CD4-positive, alpha-beta memory T cell (primary cell): ENCODE results near the gene CHST11. TPM values are rescaled to one million over a fixed set of nuclear protein-coding genes. Genes with fewer than 3 reads are reported as not detected.

Experiments used
- CTCF ChIA-PET: fragments of 350-600 bp; sonication (Branson Sonifier 250); formaldehyde crosslinking; loops from one replicate; lab custom pipeline; 2021; ENCODE audit warnings: inconsistent platforms; ENCODE audit not compliant: partially characterized antibody; lab: Charles Lee
- POLR2A ChIA-PET: fragments of 350-600 bp; sonication (Branson Sonifier 250); formaldehyde crosslinking; loops from one replicate; lab custom pipeline; 2021; ENCODE audit not compliant: partially characterized antibody; lab: Charles Lee
- DNase-seq, 5 donors: peaks; one replicate each; pipeline versions ENCODE4 v3.0.0 to v3.0.0-alpha.2; 2020 to 2022; ENCODE audit warnings: mixed read lengths in 1 of 5
- H3K27ac ChIP-seq: one replicate; pipeline ENCODE4 v1.7.0; 2013; ENCODE audit warnings: low read depth, low read length
- H3K27me3 ChIP-seq: 2 replicates; pipeline ENCODE4 v1.7.0; 2013; ENCODE audit warnings: mild to moderate bottlenecking, low read length, moderate library complexity; ENCODE audit not compliant: insufficient read depth
- H3K36me3 ChIP-seq: 2 replicates; pipeline ENCODE4 v1.7.0; 2013; ENCODE audit warnings: mild to moderate bottlenecking, low read length, moderate library complexity; ENCODE audit not compliant: insufficient read depth
- H3K4me1 ChIP-seq: 2 replicates; pipeline ENCODE4 v1.7.0; 2013; ENCODE audit warnings: mild to moderate bottlenecking, low read length, moderate library complexity; ENCODE audit not compliant: insufficient read depth
- H3K4me3 ChIP-seq, 2 donors: one replicate each; pipeline ENCODE4 v1.7.0; 2013; ENCODE audit warnings: low read length in 2 of 2, mild to moderate bottlenecking in 1 of 2
- H3K9me3 ChIP-seq, 2 donors: one replicate each; pipeline ENCODE4 v1.7.0; 2013; ENCODE audit warnings: low read length in 2 of 2, control low read depth in 1 of 2; ENCODE audit not compliant: control insufficient read depth in 1 of 2
- H3K27ac Mint-ChIP-seq, 7 donors: one replicate each; pipeline ENCODE4 v1.8.0; 2020 to 2021; ENCODE audit warnings: mixed read lengths in 7 of 7, mild to moderate bottlenecking in 6 of 7, inconsistent platforms in 3 of 7, moderate library complexity in 3 of 7
- H3K27me3 Mint-ChIP-seq, 2 donors: one replicate each; pipeline ENCODE4 v1.8.0; 2020 to 2021; ENCODE audit warnings: mixed read lengths in 2 of 2
- H3K36me3 Mint-ChIP-seq, 2 donors: one replicate each; pipeline ENCODE4 v1.8.0; 2020 to 2021; ENCODE audit warnings: mixed read lengths in 2 of 2, inconsistent platforms in 1 of 2, mild to moderate bottlenecking in 1 of 2
- H3K4me1 Mint-ChIP-seq, 4 donors: one replicate each; pipeline ENCODE4 v1.8.0; 2020 to 2021; ENCODE audit warnings: mixed read lengths in 4 of 4, mild to moderate bottlenecking in 1 of 4
- H3K4me3 Mint-ChIP-seq, 8 donors: one replicate each; pipeline ENCODE4 v1.8.0; 2020 to 2021; ENCODE audit warnings: mixed read lengths in 8 of 8, mild to moderate bottlenecking in 7 of 8, moderate library complexity in 6 of 8, inconsistent platforms in 3 of 8
- H3K9me3 Mint-ChIP-seq, 8 donors: one replicate each; pipeline ENCODE4 v1.8.0; 2020 to 2021; ENCODE audit warnings: mixed read lengths in 8 of 8, mild to moderate bottlenecking in 5 of 8, inconsistent platforms in 3 of 8, moderate library complexity in 1 of 8
- intact Hi-C: fragments of 100-400 bp; cut with micrococcal nuclease; formaldehyde crosslinking; loops from one replicate; pipeline ENCODE4 v1.15.1; 2023
- polyA plus RNA-seq, 2 donors: library from polyadenylated mRNA; unstranded; fragments of 300-500 nt; fragmentation: Illumina TruSeq; gene quantifications; one replicate each; pipeline ENCODE4 v1.2.3, GENCODE V29; 2021
- total RNA-seq, 2 experiments: library from RNA; stranded (reverse); gene quantifications; one replicate each; pipeline ENCODE4 v1.2.3, GENCODE V29; 2021

The CHST11 gene
- total and polyA plus RNA-seq, 4 experiments from 2014 or later, result 55.1 to 64.6 (median 59.8) TPM

DNA sequence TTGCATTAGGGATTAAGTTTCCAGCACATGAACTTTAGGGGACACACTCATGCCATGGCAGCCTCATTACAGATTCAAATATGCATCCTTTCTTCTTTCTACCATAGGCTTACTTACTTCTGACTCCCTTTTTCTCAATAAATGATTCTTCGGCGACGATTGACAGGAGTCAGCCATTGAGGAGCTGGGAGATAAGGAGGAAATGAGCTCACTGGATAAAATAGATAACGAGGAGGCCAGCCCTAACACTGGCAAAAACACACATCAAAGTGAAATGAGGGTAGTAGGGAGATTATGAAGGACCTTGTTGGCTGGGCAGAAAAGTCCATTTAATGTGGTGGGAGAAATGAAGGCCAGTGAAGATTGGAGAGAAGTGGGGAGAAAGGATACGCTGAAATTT lies 329.1 kb downstream of the CHST11 start:
- no peak for DNase-seq
- Mint-ChIP-seq H3K36me3 (no peaks in the 10 kb centered on the region), H3K4me1 (peaks cover 1 to 6% (median 4%) of the 10 kb centered on the region in 4 donors), H3K4me3 (no peak overlapping the region), H3K9me3 (peaks cover 0 to 11% (median 3%) of the 10 kb centered on the region in 8 donors), H3K27me3 (peaks cover 2% of the 10 kb centered on the region in 2 donors), H3K27ac (no peak overlapping the region)
- intact Hi-C loops, result no loop called here
- ChIA-PET POLR2A (no interaction called here), CTCF (no interaction called here)
- Histone ChIP-seq H3K4me3 (no peak overlapping the region), H3K27me3 (no peaks in the 10 kb centered on the region), H3K27ac (no peak overlapping the region), H3K9me3 (no peaks in the 10 kb centered on the region), H3K36me3 (no peaks in the 10 kb centered on the region), H3K4me1 (peaks cover 5% of the 10 kb centered on the region)

DNA sequence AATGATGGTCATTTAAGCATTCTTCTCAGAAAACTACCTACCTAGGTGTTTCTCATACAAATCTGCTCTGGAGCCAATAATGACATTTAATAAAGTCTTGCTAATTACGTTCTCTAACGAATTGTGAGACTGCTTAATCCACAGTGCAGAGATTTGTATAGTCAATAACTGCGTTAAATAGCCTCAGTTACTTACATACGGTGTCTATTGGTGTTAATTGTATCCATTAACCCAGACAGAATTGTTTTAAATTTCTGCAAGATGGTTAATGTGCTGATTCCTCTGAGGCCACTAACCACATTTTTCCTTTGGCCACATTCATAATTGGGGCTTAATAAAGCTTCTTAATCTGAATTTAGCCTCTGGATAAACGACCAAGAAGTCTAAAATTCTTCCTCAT lies 329.6 kb downstream of the CHST11 start:
- no peaks in the 10 kb centered on the region for H3K36me3 ChIP-seq
- H3K9me3 Mint-ChIP-seq, result peaks cover 0 to 6% (median 0%) of the 10 kb centered on the region in 8 donors
- no peak overlapping the region for H3K4me3 Mint-ChIP-seq
- no peak for DNase-seq
- H3K9me3 ChIP-seq, result no peaks in the 10 kb centered on the region
- CTCF ChIA-PET, result no interaction called here
- no peak overlapping the region for H3K27ac Mint-ChIP-seq
- peaks cover 0 to 2% of the 10 kb centered on the region in 2 donors for H3K27me3 Mint-ChIP-seq
- H3K4me3 ChIP-seq, result no peak overlapping the region
- H3K27ac ChIP-seq, result no peak overlapping the region
- H3K4me1 ChIP-seq, result peaks cover 5% of the 10 kb centered on the region
- POLR2A ChIA-PET, result no interaction called here
- H3K27me3 ChIP-seq, result no peaks in the 10 kb centered on the region
- no peaks in the 10 kb centered on the region for H3K36me3 Mint-ChIP-seq
- peaks cover 1 to 6% (median 4%) of the 10 kb centered on the region in 4 donors for H3K4me1 Mint-ChIP-seq
- intact Hi-C loops, result no loop called here

DNA sequence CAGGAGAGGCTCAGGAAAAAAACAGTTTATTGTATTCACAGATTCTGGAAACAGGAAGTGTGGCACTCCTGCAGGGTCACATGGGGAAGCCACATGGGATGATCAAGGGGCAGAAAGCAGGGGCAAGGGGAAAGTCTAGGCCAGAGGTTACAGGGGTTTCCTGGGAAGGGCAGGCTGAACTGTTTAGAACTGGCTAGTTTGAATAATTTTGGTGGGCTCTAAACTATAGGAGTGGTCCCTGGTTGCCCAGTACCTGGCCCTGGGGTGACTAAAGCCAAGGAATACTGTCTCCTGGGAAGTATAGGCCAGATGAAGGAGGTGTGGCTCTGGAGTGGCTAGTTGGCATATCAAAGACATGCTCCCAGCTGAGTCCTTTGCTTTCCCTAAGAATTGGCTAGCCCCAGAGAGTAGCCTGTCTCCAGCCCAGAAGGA lies 332.1 kb downstream of the CHST11 start:
- Histone ChIP-seq H3K4me1 (peaks cover 5% of the 10 kb centered on the region), H3K27me3 (no peaks in the 10 kb centered on the region), H3K9me3 (no peaks in the 10 kb centered on the region), H3K36me3 (no peaks in the 10 kb centered on the region), H3K27ac (no peak overlapping the region), H3K4me3 (no peak overlapping the region)
- H3K4me1 Mint-ChIP-seq, result peaks cover 1 to 6% (median 4%) of the 10 kb centered on the region in 4 donors
- no peaks in the 10 kb centered on the region for H3K9me3 Mint-ChIP-seq
- ChIA-PET CTCF (no interaction called here), POLR2A (no interaction called here)
- no peak overlapping the region for H3K27ac Mint-ChIP-seq
- H3K36me3 Mint-ChIP-seq, result no peaks in the 10 kb centered on the region
- intact Hi-C loops, result no loop called here
- H3K4me3 Mint-ChIP-seq, result no peak overlapping the region
- DNase-seq, result no peak
- no peaks in the 10 kb centered on the region for H3K27me3 Mint-ChIP-seq

DNA sequence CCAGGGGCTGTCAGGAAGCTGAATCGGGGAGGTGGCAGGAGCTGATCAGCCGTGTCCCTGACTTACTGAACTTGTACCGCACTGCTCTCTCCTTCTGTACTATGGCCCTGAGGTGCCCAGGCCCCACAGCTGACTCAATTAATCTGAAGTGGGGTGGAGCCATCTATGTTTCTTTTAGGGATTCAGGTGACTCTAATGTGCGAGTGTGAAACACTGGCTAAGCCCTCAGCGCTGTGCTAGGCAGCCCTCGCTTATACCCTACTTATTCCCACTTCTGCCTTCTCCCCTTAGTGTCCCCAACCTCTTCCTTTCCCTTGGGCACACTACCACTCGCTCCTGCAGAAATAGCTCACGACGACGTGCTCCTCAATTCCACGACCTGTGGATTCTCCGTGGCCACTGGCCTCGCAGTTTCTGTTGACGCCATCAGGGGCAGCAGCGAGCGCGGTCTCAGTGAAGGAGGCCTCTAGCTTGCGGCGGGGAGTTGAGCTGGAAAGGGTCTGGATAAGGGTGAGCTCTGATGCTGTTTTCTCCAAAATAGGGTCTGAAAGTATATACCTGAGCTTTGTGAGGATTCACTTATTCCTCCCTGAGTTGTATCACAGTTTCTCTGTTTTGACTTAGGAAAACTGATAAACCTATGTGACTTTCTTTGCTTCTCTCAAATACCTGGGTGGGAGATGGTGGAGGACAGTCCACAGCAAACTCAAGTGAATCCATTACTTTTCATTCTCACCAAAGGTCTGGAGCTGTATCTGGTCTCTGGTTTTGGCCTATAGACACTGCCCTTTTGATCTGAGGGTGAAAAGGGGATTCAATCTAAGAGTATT lies 333.8 kb downstream of the CHST11 start:
- H3K4me1 ChIP-seq, result peaks cover 5% of the 10 kb centered on the region
- peak in 4 of 5 donors; percentile 16 to 30 (median 27) for DNase-seq
- Mint-ChIP-seq H3K4me3 (peak overlapping the region in 4 of 8 donors; percentile 40 to 58 (median 50)), H3K36me3 (no peaks in the 10 kb centered on the region), H3K27ac (peak overlapping the region in 2 of 7 donors; percentile 58 to 63), H3K9me3 (no peaks in the 10 kb centered on the region), H3K27me3 (no peaks in the 10 kb centered on the region), H3K4me1 (peaks cover 1 to 6% (median 4%) of the 10 kb centered on the region in 4 donors)
- H3K27me3 ChIP-seq, result no peaks in the 10 kb centered on the region
- no peak overlapping the region for H3K27ac ChIP-seq
- POLR2A ChIA-PET, result interaction anchor here (1.0 kb wide), 1 partner anchor 332 kb away, joined by 3 read pairs; no protein-coding TSS in a partner anchor
- H3K36me3 ChIP-seq, result no peaks in the 10 kb centered on the region
- CTCF ChIA-PET, result interaction anchor here (0.6 to 1.7 kb wide), 25 partner anchors 9 to 569 kb away, joined by 3 to 13 read pairs (median 4); no protein-coding TSS in a partner anchor
- no peak overlapping the region for H3K4me3 ChIP-seq
- intact Hi-C loops, result no loop called here
- no peaks in the 10 kb centered on the region for H3K9me3 ChIP-seq

DNA sequence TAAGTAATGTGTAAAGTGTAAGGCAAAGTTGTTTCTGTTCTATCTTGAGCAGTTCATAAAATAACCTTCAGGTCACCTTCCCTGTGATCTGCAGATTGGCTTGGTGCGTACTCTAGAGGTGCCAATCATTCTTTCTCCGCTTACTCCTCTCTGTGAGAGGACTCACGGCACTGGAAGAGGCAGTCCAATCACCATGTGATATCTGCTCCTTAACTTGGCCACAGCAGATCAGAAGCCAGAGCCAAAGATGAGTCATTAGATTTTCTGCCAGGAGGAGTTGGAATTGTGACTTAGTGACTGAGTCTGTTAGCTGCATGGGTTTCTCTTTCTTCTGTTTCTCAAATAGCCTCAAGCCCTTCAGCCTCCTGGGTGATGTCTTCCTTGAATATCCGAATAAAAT lies 335.8 kb downstream of the CHST11 start:
- H3K36me3 Mint-ChIP-seq, result no peaks in the 10 kb centered on the region

DNA sequence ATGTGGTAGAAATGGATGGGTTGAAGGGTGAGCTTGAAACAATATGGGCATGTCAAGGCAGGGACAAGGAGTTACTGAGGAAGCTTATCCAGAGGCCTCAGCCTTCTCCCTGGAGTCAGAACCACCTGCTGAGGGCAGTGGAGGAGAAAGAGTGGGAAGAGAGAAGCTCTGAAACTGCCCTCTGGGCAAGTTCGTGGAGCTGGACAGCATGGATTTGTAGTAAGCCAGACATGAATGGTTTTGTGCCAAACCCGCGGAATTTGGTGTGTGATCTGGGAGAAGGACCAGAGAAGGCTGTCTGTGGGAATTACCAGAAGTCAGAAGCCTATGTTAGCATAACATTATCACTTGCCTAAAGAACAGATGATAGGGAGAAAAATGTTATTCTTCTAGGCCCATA lies 336.5 kb downstream of the CHST11 start:
- H3K9me3 Mint-ChIP-seq, result no peaks in the 10 kb centered on the region
- H3K27ac Mint-ChIP-seq, result no peak overlapping the region
- no peaks in the 10 kb centered on the region for H3K36me3 ChIP-seq
- ChIA-PET POLR2A (no interaction called here), CTCF (no interaction called here)
- no peak overlapping the region for H3K27ac ChIP-seq
- no peaks in the 10 kb centered on the region for H3K27me3 Mint-ChIP-seq
- no peak overlapping the region for H3K4me3 Mint-ChIP-seq
- no peaks in the 10 kb centered on the region for H3K27me3 ChIP-seq
- H3K4me1 Mint-ChIP-seq, result peaks cover 1 to 6% (median 4%) of the 10 kb centered on the region in 4 donors
- no peak for DNase-seq
- no peaks in the 10 kb centered on the region for H3K9me3 ChIP-seq
- intact Hi-C loops, result no loop called here
- peaks cover 5% of the 10 kb centered on the region for H3K4me1 ChIP-seq
- H3K4me3 ChIP-seq, result no peak overlapping the region
- H3K36me3 Mint-ChIP-seq, result no peaks in the 10 kb centered on the region

More for the DNA sequence above, 335.8 kb downstream of the CHST11 start:
- Mint-ChIP-seq H3K27ac (no peak overlapping the region), H3K4me3 (no peak overlapping the region), H3K27me3 (no peaks in the 10 kb centered on the region), H3K4me1 (peaks cover 1 to 6% (median 4%) of the 10 kb centered on the region in 4 donors), H3K9me3 (no peaks in the 10 kb centered on the region)
- H3K4me3 ChIP-seq, result no peak overlapping the region
- intact Hi-C loops, result no loop called here
- H3K4me1 ChIP-seq, result peaks cover 5% of the 10 kb centered on the region
- H3K27me3 ChIP-seq, result no peaks in the 10 kb centered on the region
- no peak for DNase-seq
- no peaks in the 10 kb centered on the region for H3K9me3 ChIP-seq
- POLR2A ChIA-PET, result no interaction called here
- CTCF ChIA-PET, result no interaction called here
- no peak overlapping the region for H3K27ac ChIP-seq
- H3K36me3 ChIP-seq, result no peaks in the 10 kb centered on the region

DNA sequence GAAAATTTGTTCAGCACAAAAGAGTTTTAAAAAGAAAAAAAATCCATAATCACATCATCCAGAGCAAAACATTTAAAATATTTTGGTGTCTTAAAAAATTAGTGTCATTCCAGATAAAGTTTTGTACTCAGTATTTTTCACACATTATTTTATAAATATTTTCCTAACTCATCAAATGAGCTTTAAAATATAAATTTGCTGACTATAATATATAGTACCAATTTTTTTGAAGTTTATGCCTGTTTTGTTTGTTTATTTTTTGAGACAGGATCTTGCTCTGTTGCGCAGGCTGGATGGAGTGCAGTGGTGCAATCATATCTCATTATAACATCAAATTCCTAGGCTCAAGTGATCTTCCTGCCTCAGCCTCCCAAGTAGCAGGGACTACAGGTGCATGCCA lies 337.2 kb downstream of the CHST11 start:
- intact Hi-C loops, result no loop called here
- Mint-ChIP-seq H3K27ac (no peak overlapping the region), H3K4me1 (peaks cover 0 to 5% (median 2%) of the 10 kb centered on the region in 4 donors), H3K4me3 (no peak overlapping the region), H3K27me3 (no peaks in the 10 kb centered on the region), H3K9me3 (no peaks in the 10 kb centered on the region), H3K36me3 (no peaks in the 10 kb centered on the region)
- ChIA-PET POLR2A (no interaction called here), CTCF (no interaction called here)
- no peak for DNase-seq
- Histone ChIP-seq H3K9me3 (no peaks in the 10 kb centered on the region), H3K4me1 (peaks cover 5% of the 10 kb centered on the region), H3K36me3 (no peaks in the 10 kb centered on the region), H3K27me3 (no peaks in the 10 kb centered on the region), H3K27ac (no peak overlapping the region), H3K4me3 (no peak overlapping the region)
